Measurements from ENCODE around the gene RNF126. TPM values are rescaled to one million over a fixed set of nuclear protein-coding genes. Genes with fewer than 3 reads are reported as not detected.

Gene RNF126
- total and polyA plus RNA-seq, 2 experiments from 2014 or later: 78.5 to 88.7 TPM

DNA sequence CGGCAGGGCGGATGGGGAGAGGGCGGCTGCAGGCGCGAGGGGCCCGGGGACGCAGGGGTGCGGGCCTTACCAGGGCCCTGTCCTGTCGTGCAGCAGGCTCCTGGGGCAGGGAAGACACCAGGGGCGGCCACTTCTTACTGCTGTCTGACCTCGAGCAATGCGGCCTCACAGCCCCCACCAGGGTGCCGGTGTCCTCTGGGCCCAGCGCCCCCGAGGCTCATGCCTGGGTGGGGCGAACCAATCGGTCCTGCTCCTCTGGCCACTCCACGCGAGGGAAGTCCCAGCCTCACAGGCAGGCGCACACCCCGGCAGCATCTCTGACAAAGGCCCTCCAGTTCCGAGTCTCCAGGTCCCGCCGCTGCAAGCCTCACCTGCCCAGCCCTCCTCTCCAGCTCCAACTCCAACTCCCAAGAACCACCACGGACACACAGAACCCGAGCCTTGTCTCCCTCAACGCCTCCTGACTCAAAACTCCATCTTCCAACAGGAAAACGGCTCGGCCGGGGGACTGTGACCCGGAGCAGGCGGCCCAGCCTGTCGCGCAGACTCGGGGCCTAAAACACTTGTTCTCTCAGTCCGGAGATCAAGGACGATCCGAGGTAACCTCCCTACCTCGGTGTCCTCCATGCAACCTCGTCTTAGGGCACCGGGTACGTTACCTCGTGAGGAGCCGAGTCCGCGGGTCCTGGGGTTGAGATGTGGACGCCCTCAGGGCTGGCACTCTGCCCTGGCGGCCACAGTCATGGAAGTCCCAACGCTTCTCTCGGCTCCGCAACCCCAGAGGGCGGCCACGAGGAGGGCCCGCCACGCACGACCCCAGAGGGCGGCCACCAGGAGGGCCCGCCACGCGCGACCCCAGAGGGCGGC, 16.9 kb downstream of the RNF126 start:
- no peaks in the 10 kb centered on the region for H3K4me1 ChIP-seq (ENCODE audit: low read depth)
- no peak overlapping the region for H3K27ac ChIP-seq
- TF ChIP-seq, protein P1, sequence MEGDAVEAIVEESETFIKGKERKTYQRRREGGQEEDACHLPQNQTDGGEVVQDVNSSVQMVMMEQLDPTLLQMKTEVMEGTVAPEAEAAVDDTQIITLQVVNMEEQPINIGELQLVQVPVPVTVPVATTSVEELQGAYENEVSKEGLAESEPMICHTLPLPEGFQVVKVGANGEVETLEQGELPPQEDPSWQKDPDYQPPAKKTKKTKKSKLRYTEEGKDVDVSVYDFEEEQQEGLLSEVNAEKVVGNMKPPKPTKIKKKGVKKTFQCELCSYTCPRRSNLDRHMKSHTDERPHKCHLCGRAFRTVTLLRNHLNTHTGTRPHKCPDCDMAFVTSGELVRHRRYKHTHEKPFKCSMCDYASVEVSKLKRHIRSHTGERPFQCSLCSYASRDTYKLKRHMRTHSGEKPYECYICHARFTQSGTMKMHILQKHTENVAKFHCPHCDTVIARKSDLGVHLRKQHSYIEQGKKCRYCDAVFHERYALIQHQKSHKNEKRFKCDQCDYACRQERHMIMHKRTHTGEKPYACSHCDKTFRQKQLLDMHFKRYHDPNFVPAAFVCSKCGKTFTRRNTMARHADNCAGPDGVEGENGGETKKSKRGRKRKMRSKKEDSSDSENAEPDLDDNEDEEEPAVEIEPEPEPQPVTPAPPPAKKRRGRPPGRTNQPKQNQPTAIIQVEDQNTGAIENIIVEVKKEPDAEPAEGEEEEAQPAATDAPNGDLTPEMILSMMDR (IDR thresholded peaks at IDR 0.05; ENCODE audit: low read depth, low read length): no peak
- H3K4me3 ChIP-seq: no peak overlapping the region
- H3K36me3 ChIP-seq: peaks cover 20% of the 10 kb centered on the region
- no peaks in the 10 kb centered on the region for H3K27me3 ChIP-seq
- no peak for DNase-seq (ENCODE audit: low read depth in 1 of 2, low spot score in 1 of 2)
- no peaks in the 10 kb centered on the region for H3K9me3 ChIP-seq (ENCODE audit: low read depth)

DNA sequence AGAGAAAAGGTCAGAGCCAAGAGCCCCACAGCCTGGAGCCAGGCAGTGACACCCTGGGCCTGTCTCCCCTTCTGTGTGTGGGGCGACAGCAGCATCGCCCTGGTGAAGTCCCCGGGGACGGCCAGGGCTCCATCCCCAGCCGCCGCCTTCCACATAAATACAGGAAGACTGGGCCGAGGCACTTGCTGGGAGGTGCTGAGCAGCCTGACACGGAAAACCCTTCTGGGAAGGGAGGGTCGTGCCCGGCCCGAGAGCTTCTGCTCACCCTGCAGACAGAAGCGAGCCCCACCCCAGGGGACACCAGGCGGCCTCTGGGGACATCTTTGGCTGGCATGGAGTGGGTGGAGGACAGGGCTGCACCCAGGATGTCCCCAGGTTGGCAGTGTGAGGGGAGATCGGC, 18.2 kb downstream of the RNF126 start:
- Histone ChIP-seq H3K36me3 (peaks cover 20% of the 10 kb centered on the region), H3K27me3 (no peaks in the 10 kb centered on the region), H3K27ac (no peak overlapping the region), H3K4me3 (no peak overlapping the region), H3K9me3 (ENCODE audit: low read depth) (no peaks in the 10 kb centered on the region), H3K4me1 (ENCODE audit: low read depth) (no peaks in the 10 kb centered on the region)
- TF ChIP-seq, protein P1 (IDR thresholded peaks at IDR 0.05; ENCODE audit: low read depth, low read length): no peak
- DNase-seq (ENCODE audit: low read depth in 1 of 2, low spot score in 1 of 2): no peak

DNA sequence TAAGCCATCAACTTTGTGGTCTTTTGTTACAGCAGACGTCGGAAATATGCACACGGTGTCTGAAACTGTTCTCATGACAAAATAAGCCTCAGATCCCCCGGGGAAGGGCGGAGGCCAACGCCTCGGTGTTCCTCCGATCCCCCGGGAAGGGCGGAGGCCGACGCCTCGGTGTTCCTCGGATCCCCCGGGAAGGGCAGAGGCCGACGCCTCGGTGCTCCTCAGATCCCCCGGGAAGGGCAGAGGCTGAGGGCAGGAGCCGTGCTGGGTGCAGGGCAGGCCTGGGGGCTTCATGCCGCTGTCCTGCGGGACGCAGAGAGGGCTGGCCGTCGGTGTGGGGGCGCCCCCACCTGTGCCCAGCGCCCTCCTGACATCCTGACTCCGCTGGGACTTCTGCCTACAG, 18.7 kb downstream of the RNF126 start:
- Histone ChIP-seq H3K9me3 (ENCODE audit: low read depth) (no peaks in the 10 kb centered on the region), H3K27ac (no peak overlapping the region), H3K36me3 (peaks cover 19% of the 10 kb centered on the region), H3K4me3 (no peak overlapping the region), H3K27me3 (peaks cover under 1% of the 10 kb centered on the region), H3K4me1 (ENCODE audit: low read depth) (no peaks in the 10 kb centered on the region)
- DNase-seq (ENCODE audit: low read depth in 1 of 2, low spot score in 1 of 2): no peak
- TF ChIP-seq, protein P1 (IDR thresholded peaks at IDR 0.05; ENCODE audit: low read depth, low read length): no peak

GRCh38 chr19:643736-644135, 19.3 kb downstream of the RNF126 start:
- H3K27ac ChIP-seq: no peak overlapping the region

GRCh38 chr19:642767-643727, 20.0 kb downstream of the RNF126 start:
- TF ChIP-seq, protein P1 (IDR thresholded peaks at IDR 0.05; ENCODE audit: low read depth, low read length): no peak
- DNase-seq (ENCODE audit: low read depth in 1 of 2, low spot score in 1 of 2): no peak
- H3K27me3 ChIP-seq: peaks cover 14% of the 10 kb centered on the region

More at GRCh38 chr19:643736-644135, 19.3 kb downstream of the RNF126 start:
- Histone ChIP-seq H3K4me3 (no peak overlapping the region), H3K4me1 (ENCODE audit: low read depth) (no peaks in the 10 kb centered on the region), H3K27me3 (peaks cover 7% of the 10 kb centered on the region), H3K9me3 (ENCODE audit: low read depth) (no peaks in the 10 kb centered on the region), H3K36me3 (peaks cover 16% of the 10 kb centered on the region)
- TF ChIP-seq, protein P1 (IDR thresholded peaks at IDR 0.05; ENCODE audit: low read depth, low read length): no peak
- no peak for DNase-seq (ENCODE audit: low read depth in 1 of 2, low spot score in 1 of 2)

More at GRCh38 chr19:642767-643727, 20.0 kb downstream of the RNF126 start:
- H3K36me3 ChIP-seq: peaks cover 11% of the 10 kb centered on the region
- H3K9me3 ChIP-seq (ENCODE audit: low read depth): no peaks in the 10 kb centered on the region
- no peak overlapping the region for H3K27ac ChIP-seq
- no peak overlapping the region for H3K4me3 ChIP-seq
- no peaks in the 10 kb centered on the region for H3K4me1 ChIP-seq (ENCODE audit: low read depth)

Measured in cardiac muscle cell (in vitro differentiated cells and primary cell).